NCI-H1694 treated with DMSO at 0.1 percent for 48 hours (cell line): Measurements from ENCODE around the gene ZFP36L2.
"Not testable (repeated sequence)": the region's sequence is repeated elsewhere in the genome, so short reads cannot be mapped to it uniquely, and the experiment has no call there.

Source experiments
- DNase-seq: peaks from one replicate; lab custom pipeline; 2025; lab: John Stamatoyannopoulos, UW

Gene ZFP36L2

GRCh38 chr2:43207553-43208300 is 18.7 kb downstream of the ZFP36L2 start:
- DNase-seq = no peak

GRCh38 chr2:43206602-43207001 is 19.8 kb downstream of the ZFP36L2 start:
- no peak for DNase-seq

DNA sequence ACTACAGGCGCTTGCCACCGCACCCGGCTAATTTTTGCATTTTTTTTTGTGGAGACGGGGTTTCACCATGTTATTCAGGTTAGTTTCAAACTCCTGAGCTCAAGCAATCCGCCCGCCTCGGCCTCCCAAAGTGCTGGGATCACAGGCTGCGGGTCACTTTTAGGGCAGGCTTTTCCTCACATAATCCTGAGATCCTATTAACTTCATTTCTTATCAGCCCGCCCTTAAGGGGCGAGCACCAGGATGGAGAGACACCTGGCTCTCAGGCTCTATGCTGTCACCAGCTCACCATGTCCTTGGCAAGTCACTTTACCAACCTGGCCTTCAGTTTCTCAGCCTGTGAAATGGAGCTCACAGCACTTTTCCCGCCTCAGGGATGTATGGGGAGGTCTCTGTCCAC is 23.0 kb downstream of the ZFP36L2 start:
- DNase-seq = no peak

- DNase-seq = no peak
These were observed 24.1 kb downstream of the ZFP36L2 start for GRCh38 chr2:43202289-43202688.

DNA sequence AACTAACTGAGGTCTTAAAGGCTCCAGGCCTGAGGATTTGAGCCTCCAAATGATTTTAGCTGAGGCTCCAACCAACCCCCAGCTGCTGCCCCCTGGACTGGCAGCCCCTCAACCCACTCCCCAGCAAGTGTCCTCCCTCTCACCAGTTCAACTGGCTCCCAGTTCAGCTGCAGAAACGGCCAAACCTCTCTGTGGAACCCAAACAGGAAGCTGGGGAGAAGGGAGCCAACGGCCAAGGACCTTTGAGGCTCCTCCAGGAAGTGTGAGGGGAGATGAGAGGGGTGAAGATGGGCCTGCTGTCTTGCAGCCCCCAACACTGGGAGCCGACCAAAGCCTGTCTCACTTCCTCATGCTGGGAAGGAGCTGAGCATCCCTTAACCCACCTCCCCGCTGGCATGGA is 24.9 kb downstream of the ZFP36L2 start:
- no peak for DNase-seq

GRCh38 chr2:43201016-43201415 is 25.4 kb downstream of the ZFP36L2 start:
- no peak for DNase-seq

DNA sequence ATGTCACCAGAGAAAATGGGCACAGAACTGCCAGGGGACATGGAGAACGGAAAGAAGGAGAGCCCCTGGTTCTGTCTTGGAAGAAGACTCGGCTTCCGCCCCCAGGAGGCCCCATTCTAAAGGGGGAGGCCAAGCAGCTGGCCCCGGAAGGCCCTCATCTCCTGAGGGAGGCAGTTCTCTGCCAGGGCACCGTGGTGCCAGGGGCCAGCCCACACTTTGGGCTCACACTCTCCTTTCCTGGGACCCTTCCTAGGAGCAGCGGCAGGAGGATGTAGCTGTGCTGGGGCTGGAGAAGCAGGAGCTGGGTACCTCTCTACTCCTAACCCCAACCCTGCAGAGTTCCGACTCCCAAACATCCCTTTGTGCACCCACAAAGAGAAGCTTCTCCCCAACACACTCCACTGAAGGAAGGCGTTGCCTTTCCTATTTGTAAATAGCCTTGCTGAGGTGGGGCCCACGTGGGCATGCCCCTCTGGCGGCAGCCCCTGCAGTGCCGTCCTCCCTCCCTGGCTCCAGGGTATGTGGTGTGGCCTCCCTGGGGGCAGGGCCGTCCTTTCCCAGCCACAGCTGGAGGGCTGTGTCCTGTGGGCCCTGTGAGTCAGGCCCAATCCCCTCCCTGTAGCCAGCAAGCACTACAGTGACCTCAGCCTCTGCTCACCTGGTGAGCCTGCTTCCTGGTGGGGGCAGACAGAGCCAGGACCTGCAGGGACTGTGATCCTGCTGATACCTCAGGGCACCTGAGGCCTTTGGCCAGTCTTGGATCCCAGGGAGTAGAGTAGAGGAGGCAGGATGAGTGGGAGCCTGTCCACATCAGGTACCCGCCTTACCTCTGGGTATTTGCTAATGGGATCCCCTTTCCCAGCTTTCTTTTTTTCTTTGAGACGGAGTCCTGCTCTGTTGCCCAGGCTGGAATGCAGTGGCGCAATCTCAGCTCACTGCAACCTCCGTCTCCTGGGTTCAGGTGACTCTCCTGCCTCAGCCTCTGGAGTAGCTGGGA is 26.6 kb downstream of the ZFP36L2 start:
- no peak for DNase-seq

- DNase-seq = no peak
These were observed 28.1 kb downstream of the ZFP36L2 start for GRCh38 chr2:43198263-43198662.

- no peak for DNase-seq
These were observed 28.9 kb downstream of the ZFP36L2 start for GRCh38 chr2:43197588-43197896.

GRCh38 chr2:43196768-43197587 is 29.4 kb downstream of the ZFP36L2 start:
- no peak for DNase-seq

- DNase-seq = no peak
These were observed 32.1 kb downstream of the ZFP36L2 start for GRCh38 chr2:43194121-43194869.

- no peak for DNase-seq
These were observed 32.7 kb downstream of the ZFP36L2 start for GRCh38 chr2:43193652-43194120.

DNA sequence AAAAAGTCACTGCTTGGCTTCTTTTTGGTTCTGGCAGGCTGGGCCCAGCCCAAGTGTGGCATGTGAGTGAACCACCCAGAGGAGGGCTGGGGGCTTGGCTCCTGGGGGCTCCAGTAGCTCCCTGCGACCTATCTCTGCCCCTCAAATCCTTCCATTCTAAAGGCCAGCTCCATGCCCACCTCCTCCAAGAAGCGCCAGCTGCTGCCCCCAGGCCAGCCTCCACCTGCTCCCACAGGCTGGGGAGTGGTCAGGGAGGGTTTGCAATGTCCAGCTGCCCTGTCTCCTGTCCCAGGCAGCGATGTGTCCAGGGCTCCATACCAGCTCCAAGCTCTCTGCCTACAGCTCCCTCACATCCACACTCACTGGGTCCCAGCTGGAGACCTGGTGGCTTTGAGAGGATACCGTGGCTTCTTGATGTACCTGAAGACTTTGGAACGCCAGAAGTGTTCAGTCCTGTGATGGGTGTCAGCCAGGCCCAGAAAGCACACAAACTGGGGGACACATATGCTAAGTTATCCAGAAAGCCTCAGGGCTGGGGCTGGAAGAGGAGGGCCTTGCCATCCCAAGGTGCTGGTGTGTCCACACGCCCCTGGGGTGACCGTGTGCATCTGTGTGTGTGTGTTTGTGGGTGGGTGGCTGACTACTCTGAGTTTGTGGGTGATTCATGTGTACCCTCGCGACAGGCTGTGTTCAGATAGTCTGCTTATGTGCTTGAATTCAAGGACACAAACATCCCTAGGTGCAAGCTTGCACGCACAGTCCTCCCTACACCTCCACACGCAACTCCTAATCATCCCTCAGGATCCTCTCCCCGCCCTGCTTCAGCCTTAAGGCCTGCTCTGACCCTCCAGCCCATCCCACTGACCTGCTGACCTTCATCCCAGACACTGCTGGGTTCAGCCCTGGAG is 33.4 kb downstream of the ZFP36L2 start:
- DNase-seq = no peak

GRCh38 chr2:43191947-43192516 is 34.4 kb downstream of the ZFP36L2 start:
- no peak for DNase-seq

GRCh38 chr2:43190311-43191052 is 35.9 kb downstream of the ZFP36L2 start:
- DNase-seq = no peak

DNA sequence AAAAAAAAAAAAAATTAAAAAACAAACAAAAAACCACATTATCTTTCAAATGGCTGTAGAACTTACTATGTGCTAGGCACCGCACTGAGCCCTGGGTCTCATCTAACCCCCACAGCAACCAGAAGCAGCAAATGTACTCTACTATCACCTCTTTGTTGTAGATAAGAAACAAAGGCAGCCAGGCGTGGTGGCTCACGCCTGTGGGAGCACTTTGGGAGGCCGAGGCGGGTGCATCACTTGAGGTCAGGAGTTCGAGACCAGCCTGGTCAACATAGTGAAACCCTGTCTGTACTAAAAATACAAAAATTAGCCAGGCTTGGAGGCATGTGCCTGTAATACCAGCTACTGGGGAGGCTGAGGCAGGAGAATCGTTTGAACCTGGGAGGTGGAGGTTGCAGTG is 36.5 kb downstream of the ZFP36L2 start:
- not testable (repeated sequence) for DNase-seq

DNA sequence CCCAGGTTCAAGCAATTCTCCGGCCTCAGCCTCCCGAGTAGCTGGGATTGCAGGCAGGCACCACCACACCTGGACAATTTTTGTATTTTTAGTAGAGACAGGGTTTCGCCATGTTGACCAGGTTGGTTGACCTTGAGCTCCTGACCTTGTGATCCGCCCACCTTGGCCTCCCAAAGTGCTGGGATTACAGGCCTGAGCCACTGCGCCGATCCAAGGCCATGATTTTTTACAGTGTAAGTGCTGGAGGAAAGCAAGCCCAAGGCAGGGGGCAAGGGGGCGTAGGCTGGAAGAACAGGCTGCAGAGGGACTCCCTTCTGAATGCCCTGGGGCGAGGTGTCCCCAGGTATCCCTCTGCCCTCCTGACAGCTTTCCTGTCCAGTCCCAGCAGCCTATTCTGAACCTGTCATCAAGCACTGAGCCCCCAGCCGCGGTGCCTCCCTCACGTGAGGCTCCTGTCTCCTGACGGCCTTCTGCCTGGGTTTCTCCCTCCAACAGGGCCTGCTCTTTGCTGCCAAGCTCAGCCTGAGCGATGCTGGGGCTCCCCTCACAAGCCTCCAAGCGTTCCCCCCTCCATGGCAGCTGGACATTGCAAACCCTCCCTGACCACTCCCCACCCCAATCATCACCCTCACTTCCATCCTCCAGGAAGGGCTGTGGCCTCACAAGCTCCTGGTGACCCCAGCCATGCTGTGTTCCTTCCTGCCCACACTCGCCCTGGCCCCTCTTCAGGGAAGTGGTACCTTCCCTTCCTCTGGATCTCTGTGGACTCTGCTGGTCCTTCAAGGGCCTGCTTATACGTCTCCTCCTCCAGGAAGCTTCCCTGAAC is 37.6 kb downstream of the ZFP36L2 start:
- no peak for DNase-seq

DNA sequence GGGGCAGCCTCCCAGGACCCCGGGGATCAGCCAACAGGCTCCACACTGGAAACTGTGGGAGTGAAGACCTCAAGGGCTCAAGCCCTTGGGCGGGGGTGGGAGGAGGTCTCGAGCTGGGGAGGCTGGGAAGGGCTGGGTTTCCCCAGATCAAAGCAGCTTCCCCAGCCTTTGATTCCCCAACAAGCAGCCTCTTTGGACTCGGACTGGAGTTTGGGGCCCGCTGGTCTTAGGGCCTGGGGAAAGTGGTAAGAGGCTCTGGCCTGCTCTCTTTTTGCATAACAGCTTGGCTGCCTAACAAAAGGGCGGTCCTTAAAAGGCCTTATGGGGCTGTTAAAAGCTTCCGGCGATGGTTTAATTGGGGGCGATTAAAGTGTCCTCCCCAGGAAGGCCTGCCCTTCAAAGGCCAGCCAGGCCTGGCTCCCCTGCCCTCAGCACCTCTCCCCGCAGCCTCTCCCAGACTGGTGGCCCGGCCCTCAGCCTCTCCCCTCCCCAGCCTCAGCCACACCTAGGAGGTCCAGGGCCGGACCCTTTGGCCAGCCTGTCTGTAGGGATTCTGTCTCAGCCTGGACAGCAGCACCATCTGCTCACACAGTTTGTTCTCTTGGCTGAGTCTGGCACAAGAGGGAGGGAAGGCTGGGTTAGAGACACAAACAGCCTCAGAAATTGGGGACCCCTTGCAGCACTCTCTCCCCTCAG is 39.6 kb downstream of the ZFP36L2 start:
- DNase-seq = no peak
